ENCODE data around the gene TRIO.

The TRIO gene

GRCh38 chr5:14107536-14107935 is 35.6 kb upstream of the TRIO start:
- H3K4me3 ChIP-seq (ENCODE audit: control insufficient read depth, low read depth, low read length) = no peak overlapping the region
- DNase-seq (ENCODE audit: low read depth) = peak; percentile 57
- TF ChIP-seq CTCF (conservative IDR thresholded peaks at IDR 0.05; ENCODE audit: control insufficient read depth, insufficient read depth, low read depth, low read length) = no peak

GRCh38 chr5:14108170-14108996 is 34.8 kb upstream of the TRIO start:
- peak overlapping the region; percentile 14 for H3K4me3 ChIP-seq (ENCODE audit: control insufficient read depth, low read depth, low read length)
- TF ChIP-seq CTCF (conservative IDR thresholded peaks at IDR 0.05; ENCODE audit: control insufficient read depth, insufficient read depth, low read depth, low read length) = peak; percentile 81

GRCh38 chr5:14109041-14109747 is 33.9 kb upstream of the TRIO start:
- DNase-seq (ENCODE audit: low read depth) = peak; percentile 97
- TF ChIP-seq CTCF (conservative IDR thresholded peaks at IDR 0.05; ENCODE audit: control insufficient read depth, insufficient read depth, low read depth, low read length) = no peak
- peak overlapping the region; percentile 14 for H3K4me3 ChIP-seq (ENCODE audit: control insufficient read depth, low read depth, low read length)

More at GRCh38 chr5:14108170-14108996, 34.8 kb upstream of the TRIO start:
- peak; percentile 95 for DNase-seq (ENCODE audit: low read depth)

- DNase-seq (ENCODE audit: low read depth) = peak; percentile 69
- H3K4me3 ChIP-seq (ENCODE audit: control insufficient read depth, low read depth, low read length) = no peak overlapping the region
- TF ChIP-seq CTCF (conservative IDR thresholded peaks at IDR 0.05; ENCODE audit: control insufficient read depth, insufficient read depth, low read depth, low read length) = no peak
Observed at GRCh38 chr5:14109771-14110170, 33.4 kb upstream of the TRIO start.

- no peak overlapping the region for H3K4me3 ChIP-seq (ENCODE audit: control insufficient read depth, low read depth, low read length)
- peak; percentile 62 for DNase-seq (ENCODE audit: low read depth)
- TF ChIP-seq CTCF (conservative IDR thresholded peaks at IDR 0.05; ENCODE audit: control insufficient read depth, insufficient read depth, low read depth, low read length) = no peak
Observed at GRCh38 chr5:14110196-14110595, 32.9 kb upstream of the TRIO start.

GRCh38 chr5:14110680-14111079 is 32.5 kb upstream of the TRIO start:
- no peak for TF ChIP-seq CTCF (conservative IDR thresholded peaks at IDR 0.05; ENCODE audit: control insufficient read depth, insufficient read depth, low read depth, low read length)
- H3K4me3 ChIP-seq (ENCODE audit: control insufficient read depth, low read depth, low read length) = no peak overlapping the region
- peak; percentile 99 for DNase-seq (ENCODE audit: low read depth)

Measured in fibroblast of mammary gland (primary cell).